Glutamatergic neuron (in vitro differentiated cells): Measurements from ENCODE around the gene SP2. TPM values are rescaled to one million over a fixed set of nuclear protein-coding genes. Genes with fewer than 3 reads are reported as not detected.

Experiments used
- DNase-seq: peaks from one replicate; pipeline ENCODE4 v3.0.0; 2022
- H3K27ac Mint-ChIP-seq: one replicate; pipeline ENCODE4 v1.8.0; 2020; ENCODE audit warnings: mild to moderate bottlenecking, mixed read lengths, inconsistent platforms; ENCODE audit not compliant: unreplicated experiment
- H3K27me3 Mint-ChIP-seq: one replicate; pipeline ENCODE4 v1.8.0; 2020; ENCODE audit warnings: mild to moderate bottlenecking, moderate library complexity, mixed read lengths, inconsistent platforms; ENCODE audit not compliant: unreplicated experiment
- H3K36me3 Mint-ChIP-seq: one replicate; pipeline ENCODE4 v1.8.0; 2020; ENCODE audit warnings: mild to moderate bottlenecking, mixed read lengths, inconsistent platforms; ENCODE audit not compliant: unreplicated experiment
- H3K4me1 Mint-ChIP-seq: one replicate; pipeline ENCODE4 v1.8.0; 2020; ENCODE audit warnings: mild to moderate bottlenecking, low read depth, mixed read lengths, inconsistent platforms; ENCODE audit not compliant: unreplicated experiment
- H3K4me3 Mint-ChIP-seq: one replicate; pipeline ENCODE4 v1.8.0; 2020; ENCODE audit warnings: mild to moderate bottlenecking, mixed read lengths, inconsistent platforms; ENCODE audit not compliant: unreplicated experiment
- H3K9me3 Mint-ChIP-seq: one replicate; pipeline ENCODE4 v1.8.0; 2020; ENCODE audit warnings: mild to moderate bottlenecking, moderate library complexity, mixed read lengths, inconsistent platforms; ENCODE audit not compliant: unreplicated experiment
- CTCF ChIP-seq: fragments of 200-600 bp; sonication (generic); IDR thresholded peaks from one replicate; pipeline ENCODE4 v1.5.0; 2021; ENCODE audit not compliant: partially characterized antibody, unreplicated experiment
- total RNA-seq: library from RNA; stranded (reverse); fragmentation: NEBNext Ultra II Directional; extraction: Animal tissue kit (Norgen Biotek cat#: 25700); gene quantifications from one replicate; pipeline ENCODE4 v1.2.1, GENCODE V29; 2021; ENCODE audit not compliant: unreplicated experiment

The SP2 gene
- total RNA-seq, 1 donor from 2014 or later: 17.8 TPM

GRCh38 chr17:47952171-47953021 lies 56.4 kb downstream of the SP2 start:
- no peak overlapping the region for H3K4me3 Mint-ChIP-seq
- H3K4me1 Mint-ChIP-seq: peaks cover 8% of the 10 kb centered on the region
- no peaks in the 10 kb centered on the region for H3K36me3 Mint-ChIP-seq
- no peak overlapping the region for H3K27ac Mint-ChIP-seq
- no peak for TF ChIP-seq CTCF
- H3K9me3 Mint-ChIP-seq: no peaks in the 10 kb centered on the region
- no peak for DNase-seq
- H3K27me3 Mint-ChIP-seq: peaks cover 1% of the 10 kb centered on the region

GRCh38 chr17:47953909-47954308 lies 57.9 kb downstream of the SP2 start:
- Mint-ChIP-seq H3K27me3 (peaks cover 1% of the 10 kb centered on the region), H3K4me3 (no peak overlapping the region), H3K9me3 (no peaks in the 10 kb centered on the region), H3K27ac (no peak overlapping the region), H3K4me1 (peaks cover 7% of the 10 kb centered on the region), H3K36me3 (no peaks in the 10 kb centered on the region)
- peak; percentile 34 for TF ChIP-seq CTCF
- DNase-seq: no peak

- peaks cover 5% of the 10 kb centered on the region for H3K4me1 Mint-ChIP-seq
- no peak for TF ChIP-seq CTCF
- no peak for DNase-seq
- H3K36me3 Mint-ChIP-seq: no peaks in the 10 kb centered on the region
- H3K9me3 Mint-ChIP-seq: no peaks in the 10 kb centered on the region
- H3K27me3 Mint-ChIP-seq: no peaks in the 10 kb centered on the region
- H3K27ac Mint-ChIP-seq: no peak overlapping the region
- H3K4me3 Mint-ChIP-seq: no peak overlapping the region
Observed at GRCh38 chr17:47955497-47956461, 59.7 kb downstream of the SP2 start.

- Mint-ChIP-seq H3K4me3 (no peak overlapping the region), H3K4me1 (peaks cover 5% of the 10 kb centered on the region), H3K27ac (no peak overlapping the region), H3K36me3 (peaks cover 6% of the 10 kb centered on the region), H3K9me3 (no peaks in the 10 kb centered on the region), H3K27me3 (peaks cover 1% of the 10 kb centered on the region)
- no peak for DNase-seq
- TF ChIP-seq CTCF: no peak
Observed at GRCh38 chr17:47956791-47957590, 61.0 kb downstream of the SP2 start.
